H1 (cell line): ENCODE measurements around the gene TBX21. TPM values are rescaled to one million over a fixed set of nuclear protein-coding genes. Genes with fewer than 3 reads are reported as not detected.

Experiments used
- BACH1 ChIP-seq: IDR thresholded peaks from 2 replicates; pipeline ENCODE4 v1.6.1; 2012; ENCODE audit warnings: low read length, improper control_type of control experiment
- CBX8 ChIP-seq: fragments of 300-800, 300-1000 bp; sonication (generic); IDR thresholded peaks from 2 replicates; pipeline ENCODE4 v1.7.1; 2016; ENCODE audit warnings: low read depth, low read length, borderline replicate concordance
- CEBPB ChIP-seq: IDR thresholded peaks from 2 replicates; pipeline ENCODE4 v1.6.1; 2012; ENCODE audit warnings: low read depth, low read length
- CREB1 ChIP-seq: IDR thresholded peaks from 2 replicates; pipeline ENCODE4 v1.6.1; 2012; ENCODE audit warnings: inconsistent platforms
- FOSL1 ChIP-seq: IDR thresholded peaks from 2 replicates; pipeline ENCODE4 v1.6.1; 2011; ENCODE audit warnings: mild to moderate bottlenecking, low read depth, low read length, moderate library complexity; ENCODE audit not compliant: insufficient read depth
- NRF1 ChIP-seq: IDR thresholded peaks from 2 replicates; pipeline ENCODE4 v1.6.1; 2011; ENCODE audit warnings: mild to moderate bottlenecking, low read depth, low read length, improper control_type of control experiment
- SIN3A ChIP-seq, 2 experiments: IDR thresholded peaks in 1 of 2; conservative IDR thresholded peaks in 1 of 2; 2 replicates each; pipeline ENCODE4 v1.6.1; 2011 to 2012; ENCODE audit warnings: low read length in 2 of 2, improper control_type of control experiment in 1 of 2, low read depth in 1 of 2, mild to moderate bottlenecking in 1 of 2
- SP4 ChIP-seq: IDR thresholded peaks from 2 replicates; pipeline ENCODE4 v1.6.1; 2012; ENCODE audit warnings: low read length, inconsistent platforms
- TBP ChIP-seq: IDR thresholded peaks from 2 replicates; pipeline ENCODE4 v1.6.1; 2011; ENCODE audit warnings: low read depth, low read length, improper control_type of control experiment
- YY1 ChIP-seq: IDR thresholded peaks from 2 replicates; pipeline ENCODE4 v1.6.1; 2011; ENCODE audit warnings: low read depth, mild to moderate bottlenecking, low read length
- polyA plus RNA-seq, 7 experiments: library from polyadenylated mRNA; depleted of rRNA in 3 of 7; stranded (reverse) in 5 of 7; unstranded in 2 of 7; fragments of >200 nt in 5 of 7; fragments of 200-250 nt in 2 of 7; gene quantifications; 1 replicate in 5 of 7; 2 replicates in 1 of 7; 4 replicates in 1 of 7; pipeline versions ENCODE4 v1.2.1 to v1.2.3, GENCODE V29; 2011 to 2013; ENCODE audit warnings: missing spikeins in 2 of 7, mixed read lengths in 2 of 7
- total RNA-seq: library from RNA; stranded (reverse); fragmentation: NEBNext Ultra II Directional; extraction: Animal tissue kit (Norgen Biotek cat#: 25700); gene quantifications from 2 replicates; pipeline ENCODE4 v1.2.1, GENCODE V29; 2021
- TF ChIP-seq, protein P1 (sequence below): IDR thresholded peaks from 2 replicates; pipeline ENCODE4 v1.6.1; 2011; ENCODE audit warnings: low read depth, mild to moderate bottlenecking, low read length; ENCODE audit not compliant: insufficient read depth
- TF ChIP-seq, protein P2 (sequence below): IDR thresholded peaks from 2 replicates; pipeline ENCODE4 v1.6.1; 2012; ENCODE audit warnings: inconsistent platforms

TBX21 gene
- total and polyA plus RNA-seq, 2 of the 8 experiments (the other 6 are each of a cell fraction or from before 2014, with no cell fraction given) = not detected

DNA sequence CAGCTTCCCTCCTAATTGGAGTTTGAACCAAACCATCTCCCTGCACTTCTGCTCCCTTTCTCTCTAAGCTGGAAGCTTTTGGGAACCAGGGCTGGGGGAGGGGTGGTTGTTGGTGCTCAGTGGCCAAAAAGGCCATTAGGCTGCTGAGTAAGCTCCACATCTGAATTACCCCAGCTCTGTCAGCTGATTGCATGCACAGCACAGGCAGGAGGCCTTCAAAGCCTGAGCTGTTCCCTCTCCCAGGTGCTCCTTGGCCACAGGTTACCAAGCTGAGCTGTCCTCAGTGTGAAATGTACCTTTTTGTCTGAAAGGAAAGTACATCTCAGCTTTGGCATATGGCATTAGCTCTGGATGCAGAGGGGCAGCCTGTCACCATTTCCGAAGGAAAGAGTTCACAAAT, 45.3 kb upstream of the TBX21 start (continued):
- TF ChIP-seq CBX8 (no peak), CREB1 (no peak), NRF1 (no peak), CEBPB (no peak), FOSL1 (no peak), BACH1 (0 out of 2 replicates have a peak, but pooled peaks have one; percentile 41), YY1 (no peak), SP4 (no peak), SIN3A (conservative IDR thresholded peaks at IDR 0.05 in 1 of 2, IDR thresholded peaks at IDR 0.05 in 1 of 2; ENCODE audit: low read depth in 1 of 2, low read length in 2 of 2) (no peak; a peak in 1 of 4 replicates), TBP (peak; percentile 4; the same call in 1 of the 2 replicates)
- TF ChIP-seq, protein P1, sequence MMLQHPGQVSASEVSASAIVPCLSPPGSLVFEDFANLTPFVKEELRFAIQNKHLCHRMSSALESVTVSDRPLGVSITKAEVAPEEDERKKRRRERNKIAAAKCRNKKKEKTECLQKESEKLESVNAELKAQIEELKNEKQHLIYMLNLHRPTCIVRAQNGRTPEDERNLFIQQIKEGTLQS = no peak
- TF ChIP-seq, protein P2, sequence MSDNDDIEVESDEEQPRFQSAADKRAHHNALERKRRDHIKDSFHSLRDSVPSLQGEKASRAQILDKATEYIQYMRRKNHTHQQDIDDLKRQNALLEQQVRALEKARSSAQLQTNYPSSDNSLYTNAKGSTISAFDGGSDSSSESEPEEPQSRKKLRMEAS = 0 out of 2 replicates have a peak, but pooled peaks have one; percentile 11
